ENCODE results near the gene TEKT1.

DNA sequence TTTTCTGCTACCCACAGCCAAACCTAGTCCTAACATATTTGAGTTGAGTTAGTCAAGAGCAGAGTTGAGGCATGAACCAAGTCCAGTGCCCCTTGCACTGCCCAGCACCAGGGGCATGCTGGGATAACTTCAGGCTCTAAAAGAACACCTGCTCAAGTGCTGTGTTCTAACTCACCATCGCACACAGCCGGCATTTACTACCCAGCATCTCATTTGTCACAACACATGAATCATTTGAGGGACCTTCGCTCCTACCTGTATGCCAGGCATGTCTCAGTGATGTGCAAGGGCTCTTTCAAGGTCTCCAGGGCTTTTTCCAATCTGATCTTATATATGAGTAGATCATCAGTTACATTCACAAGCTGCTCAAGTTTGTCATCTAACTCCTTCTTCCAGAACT, 12.6 kb downstream of the TEKT1 start:
- TF ChIP-seq, protein P1, sequence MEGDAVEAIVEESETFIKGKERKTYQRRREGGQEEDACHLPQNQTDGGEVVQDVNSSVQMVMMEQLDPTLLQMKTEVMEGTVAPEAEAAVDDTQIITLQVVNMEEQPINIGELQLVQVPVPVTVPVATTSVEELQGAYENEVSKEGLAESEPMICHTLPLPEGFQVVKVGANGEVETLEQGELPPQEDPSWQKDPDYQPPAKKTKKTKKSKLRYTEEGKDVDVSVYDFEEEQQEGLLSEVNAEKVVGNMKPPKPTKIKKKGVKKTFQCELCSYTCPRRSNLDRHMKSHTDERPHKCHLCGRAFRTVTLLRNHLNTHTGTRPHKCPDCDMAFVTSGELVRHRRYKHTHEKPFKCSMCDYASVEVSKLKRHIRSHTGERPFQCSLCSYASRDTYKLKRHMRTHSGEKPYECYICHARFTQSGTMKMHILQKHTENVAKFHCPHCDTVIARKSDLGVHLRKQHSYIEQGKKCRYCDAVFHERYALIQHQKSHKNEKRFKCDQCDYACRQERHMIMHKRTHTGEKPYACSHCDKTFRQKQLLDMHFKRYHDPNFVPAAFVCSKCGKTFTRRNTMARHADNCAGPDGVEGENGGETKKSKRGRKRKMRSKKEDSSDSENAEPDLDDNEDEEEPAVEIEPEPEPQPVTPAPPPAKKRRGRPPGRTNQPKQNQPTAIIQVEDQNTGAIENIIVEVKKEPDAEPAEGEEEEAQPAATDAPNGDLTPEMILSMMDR (IDR thresholded peaks at IDR 0.05; ENCODE audit: insufficient read depth, low read depth, low read length), result no peak
- no peak for TF ChIP-seq EZH2 (IDR thresholded peaks at IDR 0.05; ENCODE audit: insufficient read depth, low read length)
